T-helper 9 cell (primary cell): ENCODE measurements around the gene TAF8.

ENCODE experiments used
- DNase-seq: peaks from one replicate; pipeline ENCODE4 v3.0.0-alpha.2; 2020

Gene TAF8

DNA sequence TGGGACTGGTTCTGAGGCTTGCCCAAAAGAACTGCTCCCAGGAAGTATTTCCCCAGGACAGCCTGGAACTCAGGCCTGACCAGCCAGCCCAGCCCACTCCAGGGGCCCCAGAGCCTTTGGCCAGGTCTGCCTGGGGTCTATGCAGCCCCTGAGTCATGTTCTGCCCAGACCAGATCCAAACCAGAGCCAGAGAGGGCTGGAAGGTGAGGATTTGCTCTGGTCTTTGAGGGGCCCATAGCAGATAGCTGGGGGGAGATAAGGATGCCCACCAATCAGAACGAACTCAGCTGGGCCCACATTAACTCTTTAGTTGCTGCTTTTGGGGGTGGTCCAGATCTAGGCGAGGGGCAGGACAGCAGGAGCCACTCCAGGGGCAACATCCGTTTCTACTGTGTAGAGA is 75.3 kb downstream of the TAF8 start:
- no peak for DNase-seq

DNA sequence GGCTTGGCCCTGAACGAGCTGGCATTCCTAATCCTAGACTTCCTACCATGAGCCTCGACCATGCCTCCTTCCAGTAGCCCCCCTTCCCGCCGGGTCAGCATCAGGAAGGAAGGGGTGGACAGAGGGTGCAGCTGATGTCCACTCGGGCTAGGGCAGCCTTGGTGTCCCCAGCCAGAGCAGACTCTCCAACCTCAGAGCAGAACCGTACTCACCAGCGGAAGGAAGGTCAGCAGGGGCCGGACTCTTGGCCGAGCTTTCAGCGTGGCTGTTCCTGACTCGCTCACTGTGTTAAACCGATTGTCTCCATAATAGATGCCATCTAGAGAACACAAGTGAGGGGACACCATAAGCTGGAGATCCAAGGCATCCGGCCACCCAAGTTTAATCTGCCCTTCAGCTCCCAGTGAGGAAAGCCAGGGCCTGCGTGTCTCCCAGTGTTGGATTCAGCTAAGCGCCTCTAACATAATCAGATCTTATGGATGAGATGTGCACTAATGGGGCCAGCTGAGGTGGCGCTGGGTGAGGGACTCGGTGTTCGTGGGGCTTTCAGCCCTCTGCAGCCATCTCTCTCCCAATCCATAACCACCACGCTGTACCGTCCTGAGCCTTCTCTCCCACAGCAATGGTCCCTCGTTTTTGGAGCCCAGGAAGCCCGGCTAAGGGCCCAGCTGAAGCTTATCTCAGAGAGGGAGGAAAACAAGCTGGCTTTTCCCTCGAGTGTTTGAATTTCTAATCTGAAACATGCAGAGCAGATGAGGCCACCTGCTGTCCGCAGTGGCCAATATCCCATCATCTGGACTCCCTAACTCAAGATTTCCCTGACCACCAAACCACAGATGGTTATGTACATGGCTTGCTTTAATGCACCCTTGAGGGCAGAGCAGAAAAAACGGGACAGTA is 78.4 kb downstream of the TAF8 start:
- no peak for DNase-seq

- DNase-seq: no peak
Measured at GRCh38 chr6:42129360-42129676, 79.0 kb downstream of the TAF8 start.

GRCh38 chr6:42131531-42131930 is 81.2 kb downstream of the TAF8 start:
- no peak for DNase-seq

- DNase-seq: no peak
Measured at GRCh38 chr6:42133926-42134325, 83.6 kb downstream of the TAF8 start.

GRCh38 chr6:42135161-42135560 is 84.8 kb downstream of the TAF8 start:
- no peak for DNase-seq

- no peak for DNase-seq
Measured at GRCh38 chr6:42135722-42136121, 85.4 kb downstream of the TAF8 start.

- no peak for DNase-seq
Measured at GRCh38 chr6:42136508-42137193, 86.3 kb downstream of the TAF8 start.
